ENCODE measurements around the gene ZNF431.

GRCh38 chr19:21210037-21210621 is 68.3 kb downstream of the ZNF431 start:
- TF ChIP-seq CTCF (IDR thresholded peaks at IDR 0.05) (no peak), EP300 (IDR thresholded peaks at IDR 0.05) (no peak), POLR2A (IDR thresholded peaks at IDR 0.05) (no peak)
